Liver (tissue), 9 donors: ENCODE results near the gene CAPG. TPM values are rescaled to one million over a fixed set of nuclear protein-coding genes. Genes with fewer than 3 reads are reported as not detected.

Source experiments
- DNase-seq: peaks from one replicate; pipeline ENCODE4 v3.0.0-alpha.2; 2017; ENCODE audit warnings: low spot score
- H3K27ac ChIP-seq, 2 donors: one replicate each; pipeline ENCODE4 v1.7.0; 2013; ENCODE audit warnings: inconsistent platforms in 2 of 2, low read length in 2 of 2, control low read depth in 1 of 2, low read depth in 1 of 2, mild to moderate bottlenecking in 1 of 2
- H3K27me3 ChIP-seq, 4 donors: one replicate each; pipeline versions ENCODE4 v1.6.1 to v1.7.0; 2013; ENCODE audit warnings: low read length in 3 of 4, inconsistent platforms in 1 of 4, mild to moderate bottlenecking in 1 of 4, moderate library complexity in 1 of 4; ENCODE audit not compliant: control insufficient read depth in 4 of 4, insufficient read depth in 4 of 4
- H3K36me3 ChIP-seq, 4 donors: one replicate each; pipeline versions ENCODE4 v1.6.1 to v1.7.0; 2013; ENCODE audit warnings: low read length in 3 of 4, mild to moderate bottlenecking in 3 of 4, low read depth in 1 of 4, moderate library complexity in 1 of 4; ENCODE audit not compliant: control insufficient read depth in 4 of 4, insufficient read depth in 3 of 4
- H3K4me1 ChIP-seq, 4 donors: one replicate each; pipeline versions ENCODE4 v1.6.1 to v1.7.0; 2013; ENCODE audit warnings: low read length in 3 of 4, mild to moderate bottlenecking in 3 of 4, moderate library complexity in 1 of 4; ENCODE audit not compliant: control insufficient read depth in 4 of 4, insufficient read depth in 4 of 4
- H3K4me3 ChIP-seq, 3 donors: one replicate each; pipeline versions ENCODE4 v1.6.1 to v1.7.0; 2013; ENCODE audit warnings: low read length in 3 of 3, control low read depth in 1 of 3, low read depth in 1 of 3, mild to moderate bottlenecking in 1 of 3
- H3K9ac ChIP-seq, 2 donors: one replicate each; pipeline ENCODE4 v1.7.0; 2013; ENCODE audit warnings: low read length in 2 of 2, mild to moderate bottlenecking in 2 of 2, moderate library complexity in 2 of 2, control low read depth in 1 of 2, low read depth in 1 of 2
- H3K9me3 ChIP-seq, 4 donors: one replicate each; pipeline versions ENCODE4 v1.6.1 to v1.7.0; 2013; ENCODE audit warnings: low read length in 3 of 4; ENCODE audit not compliant: control insufficient read depth in 4 of 4
- FOXA1 ChIP-seq: IDR thresholded peaks from 2 replicates; pipeline ENCODE4 v1.6.1; 2016; ENCODE audit warnings: antibody characterized with exemption
- HNF4A ChIP-seq, 2 donors: conservative IDR thresholded peaks; 2 replicates each; pipeline ENCODE4 v1.6.1; 2016; ENCODE audit warnings: antibody characterized with exemption in 2 of 2, mild to moderate bottlenecking in 2 of 2
- RAD21 ChIP-seq, 2 donors: IDR thresholded peaks; 2 replicates each; pipeline ENCODE4 v1.6.1; 2016; ENCODE audit warnings: antibody characterized with exemption in 2 of 2, mild to moderate bottlenecking in 2 of 2
- RXRA ChIP-seq, 2 donors: IDR thresholded peaks; 2 replicates each; pipeline ENCODE4 v1.6.1; 2017 to 2018; ENCODE audit warnings: antibody characterized with exemption in 2 of 2, mild to moderate bottlenecking in 1 of 2
- SP1 ChIP-seq: IDR thresholded peaks from 2 replicates; pipeline ENCODE4 v1.6.1; 2018; ENCODE audit warnings: antibody characterized with exemption, mild to moderate bottlenecking
- YY1 ChIP-seq: IDR thresholded peaks from 2 replicates; pipeline ENCODE4 v1.6.1; 2016; ENCODE audit warnings: antibody characterized with exemption, mild to moderate bottlenecking
- WGBS: extraction: QIAGEN DNeasy Blood & Tissue Kit; methylation state at CpG from one replicate; pipeline ENCODE4 v1.1.7; 2013; 5-methylcytosine and 5-hydroxymethylcytosine counted together
- polyA plus RNA-seq, 2 donors: library from polyadenylated mRNA; stranded (reverse) in 1 of 2; unstranded in 1 of 2; fragments of 200-250 nt in 1 of 2; fragments of >200 nt in 1 of 2; fragmentation: Nextera tagmentation in 1 of 2; extraction: Ambion mirVana in 1 of 2; gene quantifications; one replicate each; pipeline versions ENCODE4 v1.2.1 to v1.2.3, GENCODE V29; 2013 to 2015
- total RNA-seq, 2 donors: library from RNA; depleted of rRNA; stranded (reverse); fragments of >200 nt; gene quantifications; one replicate each; pipeline ENCODE4 v1.2.3, GENCODE V29; 2014
- TF ChIP-seq, protein P1 (sequence below): fragments of 150-350 bp; IDR thresholded peaks from 2 replicates; pipeline ENCODE4 v1.5.1; 2017; ENCODE audit warnings: improper control_type of control experiment, low read depth, low read length; ENCODE audit not compliant: missing input control
- TF ChIP-seq, protein P2 (sequence below): IDR thresholded peaks from 2 replicates; pipeline ENCODE4 v1.6.1; 2016; ENCODE audit warnings: antibody characterized with exemption
- TF ChIP-seq, protein P3 (sequence below): IDR thresholded peaks from 2 replicates; pipeline ENCODE4 v1.6.1; 2016; ENCODE audit warnings: antibody characterized with exemption, mild to moderate bottlenecking
- TF ChIP-seq, protein P4 (sequence below): IDR thresholded peaks from 2 replicates; pipeline ENCODE4 v1.6.1; 2016; ENCODE audit warnings: antibody characterized with exemption
- TF ChIP-seq, protein P5 (sequence below): IDR thresholded peaks from 2 replicates; pipeline ENCODE4 v1.6.1; 2016; ENCODE audit warnings: antibody characterized with exemption
- donor health status: healthy.
- donor health status: healthy.
- donor health status: healthy.
- donor health status: healthy.
- donor health status: healthy.

The CAPG gene
- total and polyA plus RNA-seq, 4 donors = 2.7 to 19.3 (median 5.2) TPM

DNA sequence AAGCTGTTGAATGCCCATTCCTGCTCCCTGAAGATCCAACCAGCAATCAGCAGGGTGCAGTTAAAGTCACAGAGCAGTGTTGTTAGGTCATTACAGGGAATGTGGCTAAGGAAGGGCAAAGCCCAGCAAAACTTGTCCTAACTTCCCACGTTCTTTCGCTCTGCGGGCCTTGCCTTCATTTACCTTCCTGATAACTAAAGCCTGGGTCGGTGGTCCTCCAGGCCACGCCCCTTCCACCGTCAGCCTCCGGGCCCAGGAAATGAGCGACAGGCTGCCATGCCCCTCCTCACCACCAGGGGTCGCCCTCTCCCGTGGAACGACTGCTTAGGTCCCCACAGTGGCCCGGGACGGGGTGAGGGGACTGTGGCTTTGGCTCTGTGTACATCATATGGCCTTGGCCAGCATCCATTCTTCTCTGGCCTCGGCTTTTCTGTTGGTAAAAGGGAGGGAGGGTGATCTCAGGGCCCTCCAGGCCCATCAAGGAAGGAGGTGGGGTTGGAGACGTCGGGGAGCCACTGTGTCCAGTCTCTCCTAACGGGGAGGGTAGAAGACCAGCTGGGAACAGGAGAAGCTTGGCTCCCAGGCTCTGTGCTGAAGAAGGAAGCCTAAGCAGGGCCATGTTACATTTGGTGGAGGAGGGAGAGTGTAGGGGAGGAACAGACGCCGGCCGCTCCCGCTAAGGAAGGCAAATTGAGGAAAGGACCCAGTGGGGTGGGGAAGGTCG, 10.5 kb upstream of the CAPG start:
- H3K4me3 ChIP-seq = no peak overlapping the region
- H3K36me3 ChIP-seq = no peaks in the 10 kb centered on the region
- WGBS = 11% methylated on average over 22 of the region's 22 CpGs
- peaks cover 22 to 51% (median 49%) of the 10 kb centered on the region in 4 donors for H3K4me1 ChIP-seq
- peak overlapping the region in 1 of 2 donors; percentile 5 for H3K9ac ChIP-seq
- peak overlapping the region; percentile 39 to 53 for H3K27ac ChIP-seq
- peak; percentile 96 for DNase-seq
- no peaks in the 10 kb centered on the region for H3K27me3 ChIP-seq
- TF ChIP-seq FOXA1 (no peak), RAD21 (IDR thresholded peaks at IDR 0.05) (peak; percentile 100), RXRA (IDR thresholded peaks at IDR 0.05) (peak; percentile 25 to 68), SP1 (peak; percentile 36), YY1 (no peak), HNF4A (conservative IDR thresholded peaks at IDR 0.05) (peak in 1 of 2 donors; percentile 16)
- TF ChIP-seq, protein P1, sequence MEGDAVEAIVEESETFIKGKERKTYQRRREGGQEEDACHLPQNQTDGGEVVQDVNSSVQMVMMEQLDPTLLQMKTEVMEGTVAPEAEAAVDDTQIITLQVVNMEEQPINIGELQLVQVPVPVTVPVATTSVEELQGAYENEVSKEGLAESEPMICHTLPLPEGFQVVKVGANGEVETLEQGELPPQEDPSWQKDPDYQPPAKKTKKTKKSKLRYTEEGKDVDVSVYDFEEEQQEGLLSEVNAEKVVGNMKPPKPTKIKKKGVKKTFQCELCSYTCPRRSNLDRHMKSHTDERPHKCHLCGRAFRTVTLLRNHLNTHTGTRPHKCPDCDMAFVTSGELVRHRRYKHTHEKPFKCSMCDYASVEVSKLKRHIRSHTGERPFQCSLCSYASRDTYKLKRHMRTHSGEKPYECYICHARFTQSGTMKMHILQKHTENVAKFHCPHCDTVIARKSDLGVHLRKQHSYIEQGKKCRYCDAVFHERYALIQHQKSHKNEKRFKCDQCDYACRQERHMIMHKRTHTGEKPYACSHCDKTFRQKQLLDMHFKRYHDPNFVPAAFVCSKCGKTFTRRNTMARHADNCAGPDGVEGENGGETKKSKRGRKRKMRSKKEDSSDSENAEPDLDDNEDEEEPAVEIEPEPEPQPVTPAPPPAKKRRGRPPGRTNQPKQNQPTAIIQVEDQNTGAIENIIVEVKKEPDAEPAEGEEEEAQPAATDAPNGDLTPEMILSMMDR = peak; percentile 100
- H3K9me3 ChIP-seq = no peaks in the 10 kb centered on the region

DNA sequence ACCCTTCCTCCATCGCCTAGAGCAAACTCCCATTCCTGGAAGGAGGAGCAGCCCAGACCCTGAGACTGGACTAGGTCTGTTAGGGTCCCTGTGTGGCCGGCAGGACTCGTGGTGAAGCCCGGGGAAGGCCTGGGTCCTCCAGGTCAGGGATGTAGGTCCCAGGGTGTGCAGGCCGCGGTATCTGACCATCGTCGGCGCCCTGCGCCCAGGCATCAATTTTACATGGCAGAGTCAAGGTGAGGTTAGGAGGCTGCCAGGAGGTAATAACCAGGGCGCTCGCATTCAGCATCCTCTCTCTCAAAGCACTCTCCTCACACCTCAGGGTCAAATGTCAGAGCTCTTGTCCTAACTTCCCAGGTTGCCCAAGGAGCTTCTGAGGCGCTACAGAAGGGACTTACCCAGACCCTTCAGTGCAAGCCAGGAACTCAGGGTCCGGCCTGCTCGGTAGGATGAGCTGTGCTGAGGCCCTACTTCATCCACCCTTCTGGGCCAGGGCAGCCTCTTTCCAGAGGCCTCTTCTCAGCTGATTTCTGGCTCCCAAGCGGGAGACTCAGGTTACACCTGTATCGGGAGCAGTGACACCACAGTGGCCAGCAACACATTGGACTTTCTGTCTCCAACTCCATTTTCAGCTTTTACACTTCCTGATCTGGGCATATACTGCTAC, 9.0 kb upstream of the CAPG start:
- no peak for DNase-seq
- Histone ChIP-seq H3K4me3 (peak overlapping the region; percentile 50 to 88 (median 75)), H3K9ac (peak overlapping the region; percentile 45 to 73), H3K4me1 (peaks cover 22 to 48% (median 42%) of the 10 kb centered on the region in 4 donors), H3K27ac (peak overlapping the region; percentile 71 to 92), H3K9me3 (no peaks in the 10 kb centered on the region), H3K27me3 (no peaks in the 10 kb centered on the region), H3K36me3 (no peaks in the 10 kb centered on the region)
- TF ChIP-seq, protein P2, sequence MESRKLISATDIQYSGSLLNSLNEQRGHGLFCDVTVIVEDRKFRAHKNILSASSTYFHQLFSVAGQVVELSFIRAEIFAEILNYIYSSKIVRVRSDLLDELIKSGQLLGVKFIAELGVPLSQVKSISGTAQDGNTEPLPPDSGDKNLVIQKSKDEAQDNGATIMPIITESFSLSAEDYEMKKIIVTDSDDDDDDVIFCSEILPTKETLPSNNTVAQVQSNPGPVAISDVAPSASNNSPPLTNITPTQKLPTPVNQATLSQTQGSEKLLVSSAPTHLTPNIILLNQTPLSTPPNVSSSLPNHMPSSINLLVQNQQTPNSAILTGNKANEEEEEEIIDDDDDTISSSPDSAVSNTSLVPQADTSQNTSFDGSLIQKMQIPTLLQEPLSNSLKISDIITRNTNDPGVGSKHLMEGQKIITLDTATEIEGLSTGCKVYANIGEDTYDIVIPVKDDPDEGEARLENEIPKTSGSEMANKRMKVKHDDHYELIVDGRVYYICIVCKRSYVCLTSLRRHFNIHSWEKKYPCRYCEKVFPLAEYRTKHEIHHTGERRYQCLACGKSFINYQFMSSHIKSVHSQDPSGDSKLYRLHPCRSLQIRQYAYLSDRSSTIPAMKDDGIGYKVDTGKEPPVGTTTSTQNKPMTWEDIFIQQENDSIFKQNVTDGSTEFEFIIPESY = no peak
- TF ChIP-seq FOXA1 = no peak
- TF ChIP-seq, protein P3, sequence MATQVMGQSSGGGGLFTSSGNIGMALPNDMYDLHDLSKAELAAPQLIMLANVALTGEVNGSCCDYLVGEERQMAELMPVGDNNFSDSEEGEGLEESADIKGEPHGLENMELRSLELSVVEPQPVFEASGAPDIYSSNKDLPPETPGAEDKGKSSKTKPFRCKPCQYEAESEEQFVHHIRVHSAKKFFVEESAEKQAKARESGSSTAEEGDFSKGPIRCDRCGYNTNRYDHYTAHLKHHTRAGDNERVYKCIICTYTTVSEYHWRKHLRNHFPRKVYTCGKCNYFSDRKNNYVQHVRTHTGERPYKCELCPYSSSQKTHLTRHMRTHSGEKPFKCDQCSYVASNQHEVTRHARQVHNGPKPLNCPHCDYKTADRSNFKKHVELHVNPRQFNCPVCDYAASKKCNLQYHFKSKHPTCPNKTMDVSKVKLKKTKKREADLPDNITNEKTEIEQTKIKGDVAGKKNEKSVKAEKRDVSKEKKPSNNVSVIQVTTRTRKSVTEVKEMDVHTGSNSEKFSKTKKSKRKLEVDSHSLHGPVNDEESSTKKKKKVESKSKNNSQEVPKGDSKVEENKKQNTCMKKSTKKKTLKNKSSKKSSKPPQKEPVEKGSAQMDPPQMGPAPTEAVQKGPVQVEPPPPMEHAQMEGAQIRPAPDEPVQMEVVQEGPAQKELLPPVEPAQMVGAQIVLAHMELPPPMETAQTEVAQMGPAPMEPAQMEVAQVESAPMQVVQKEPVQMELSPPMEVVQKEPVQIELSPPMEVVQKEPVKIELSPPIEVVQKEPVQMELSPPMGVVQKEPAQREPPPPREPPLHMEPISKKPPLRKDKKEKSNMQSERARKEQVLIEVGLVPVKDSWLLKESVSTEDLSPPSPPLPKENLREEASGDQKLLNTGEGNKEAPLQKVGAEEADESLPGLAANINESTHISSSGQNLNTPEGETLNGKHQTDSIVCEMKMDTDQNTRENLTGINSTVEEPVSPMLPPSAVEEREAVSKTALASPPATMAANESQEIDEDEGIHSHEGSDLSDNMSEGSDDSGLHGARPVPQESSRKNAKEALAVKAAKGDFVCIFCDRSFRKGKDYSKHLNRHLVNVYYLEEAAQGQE = no peak
- TF ChIP-seq, protein P4, sequence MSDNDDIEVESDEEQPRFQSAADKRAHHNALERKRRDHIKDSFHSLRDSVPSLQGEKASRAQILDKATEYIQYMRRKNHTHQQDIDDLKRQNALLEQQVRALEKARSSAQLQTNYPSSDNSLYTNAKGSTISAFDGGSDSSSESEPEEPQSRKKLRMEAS = no peak
- TF ChIP-seq SP1 = no peak
- TF ChIP-seq, protein P5, sequence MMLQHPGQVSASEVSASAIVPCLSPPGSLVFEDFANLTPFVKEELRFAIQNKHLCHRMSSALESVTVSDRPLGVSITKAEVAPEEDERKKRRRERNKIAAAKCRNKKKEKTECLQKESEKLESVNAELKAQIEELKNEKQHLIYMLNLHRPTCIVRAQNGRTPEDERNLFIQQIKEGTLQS = no peak
- 73% methylated on average over 17 of the region's 17 CpGs for WGBS
